Activated CD4-positive, alpha-beta T cell treated with anti-CD3 and anti-CD28 coated beads for 4 hours (primary cell): ENCODE measurements around the gene BOK.
"Not testable (repeated sequence)": the region's sequence is repeated elsewhere in the genome, so short reads cannot be mapped to it uniquely, and the experiment has no call there.

Experiments used
- DNase-seq, 2 donors: peaks; one replicate each; pipeline ENCODE4 v3.0.0-alpha.2; 2020

BOK gene

DNA sequence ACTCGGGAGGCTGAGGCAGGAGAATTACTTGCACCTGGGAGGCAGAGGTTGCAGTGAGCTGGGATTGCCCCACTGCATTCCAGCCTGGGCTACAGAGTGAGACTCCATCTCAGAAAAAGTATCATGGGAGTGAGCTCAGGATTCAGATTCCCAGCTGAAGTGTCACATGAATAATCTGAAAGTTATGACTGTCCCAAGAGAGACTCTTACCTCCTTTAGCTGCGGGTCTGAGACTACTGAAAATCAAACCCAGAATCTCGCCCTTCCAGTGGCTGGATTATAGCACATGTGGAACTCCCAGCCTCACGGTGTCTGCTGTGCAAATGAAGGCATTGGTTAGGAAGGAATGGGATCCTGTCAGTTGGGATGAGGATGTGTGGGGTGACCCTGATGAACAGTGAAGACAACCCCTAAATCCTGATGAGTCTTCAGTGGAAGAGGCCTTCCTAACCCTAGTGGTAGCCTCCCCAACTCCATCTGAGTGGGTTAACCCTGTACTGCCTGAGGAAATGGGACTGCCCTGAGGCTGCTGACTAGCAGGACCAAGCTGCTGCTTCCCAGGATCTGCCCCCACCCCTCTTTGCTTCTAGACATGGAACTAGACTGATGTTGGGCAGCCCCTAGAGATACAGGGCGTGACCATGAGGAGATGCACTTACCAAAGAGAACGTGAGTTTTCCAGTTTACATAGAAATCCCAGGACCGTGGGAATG lies 16.5 kb downstream of the BOK start:
- no peak for DNase-seq

GRCh38 chr2:241575624-241576292 lies 17.2 kb downstream of the BOK start:
- no peak for DNase-seq

DNA sequence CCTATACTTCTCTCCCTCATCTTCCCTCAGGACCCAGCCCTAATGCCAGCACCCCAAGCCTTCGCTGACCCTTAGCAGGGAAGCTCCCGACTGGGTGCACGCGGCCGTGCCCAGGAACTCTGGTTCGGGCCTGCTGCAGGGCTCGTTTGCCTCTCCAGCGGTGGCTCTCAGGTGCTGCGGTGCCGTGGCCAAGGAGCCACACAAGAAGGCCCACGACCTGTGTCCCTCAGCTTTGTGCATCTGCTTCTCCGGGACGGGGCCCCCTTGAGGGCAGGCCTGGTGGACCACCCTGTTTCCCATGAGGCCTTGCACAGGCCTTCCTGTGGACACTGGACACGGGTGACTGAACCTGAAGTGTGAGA lies 17.7 kb downstream of the BOK start:
- DNase-seq = no peak

GRCh38 chr2:241577413-241578122 lies 19.0 kb downstream of the BOK start:
- no peak for DNase-seq

- no peak for DNase-seq
Measured at GRCh38 chr2:241579281-241579680, 20.7 kb downstream of the BOK start.

GRCh38 chr2:241582328-241582727 lies 23.8 kb downstream of the BOK start:
- no peak for DNase-seq

DNA sequence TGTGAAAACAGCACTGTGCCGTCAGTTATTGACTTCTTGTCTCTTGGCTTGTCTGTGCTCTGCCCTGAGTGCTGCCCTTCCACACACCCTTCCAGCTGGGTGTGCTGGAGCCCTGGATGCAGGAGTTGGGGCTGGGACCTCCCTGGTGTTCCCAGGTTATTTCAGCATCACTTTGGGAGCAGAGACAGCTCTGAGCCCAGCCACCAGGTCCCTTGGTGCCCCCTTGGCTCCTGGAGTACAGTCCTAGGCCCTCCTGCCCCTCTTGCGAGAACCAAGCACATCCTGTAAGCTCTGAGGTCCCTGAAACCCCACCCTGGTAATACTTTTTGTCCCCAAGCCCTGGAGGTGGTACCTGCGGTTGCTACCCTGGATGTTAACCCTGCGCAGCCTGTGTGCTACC lies 24.3 kb downstream of the BOK start:
- DNase-seq = no peak

DNA sequence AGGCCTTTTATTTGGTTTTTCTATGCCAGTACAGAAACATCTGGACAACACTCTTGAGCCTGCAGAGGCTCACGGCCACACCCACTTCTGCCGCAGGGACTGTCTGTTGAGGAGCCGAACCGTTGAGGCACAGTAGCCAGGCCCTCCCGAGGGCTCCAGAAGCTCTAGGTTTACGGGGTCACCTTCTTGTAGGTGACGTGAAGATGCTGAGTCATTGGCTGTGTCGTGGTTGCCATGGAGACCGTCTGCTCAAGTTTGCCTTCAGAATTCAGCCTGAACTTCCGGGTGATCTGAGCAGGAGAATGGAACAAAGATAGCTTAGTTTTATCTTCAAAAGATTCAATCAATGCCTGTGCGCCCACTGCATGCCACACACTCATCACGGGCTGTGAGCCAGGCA lies 25.9 kb downstream of the BOK start:
- DNase-seq = no peak

- DNase-seq = no peak
Measured at GRCh38 chr2:241586564-241587264, 28.2 kb downstream of the BOK start.

- DNase-seq = not testable (repeated sequence)
Measured at GRCh38 chr2:241589863-241590262, 31.3 kb downstream of the BOK start.

DNA sequence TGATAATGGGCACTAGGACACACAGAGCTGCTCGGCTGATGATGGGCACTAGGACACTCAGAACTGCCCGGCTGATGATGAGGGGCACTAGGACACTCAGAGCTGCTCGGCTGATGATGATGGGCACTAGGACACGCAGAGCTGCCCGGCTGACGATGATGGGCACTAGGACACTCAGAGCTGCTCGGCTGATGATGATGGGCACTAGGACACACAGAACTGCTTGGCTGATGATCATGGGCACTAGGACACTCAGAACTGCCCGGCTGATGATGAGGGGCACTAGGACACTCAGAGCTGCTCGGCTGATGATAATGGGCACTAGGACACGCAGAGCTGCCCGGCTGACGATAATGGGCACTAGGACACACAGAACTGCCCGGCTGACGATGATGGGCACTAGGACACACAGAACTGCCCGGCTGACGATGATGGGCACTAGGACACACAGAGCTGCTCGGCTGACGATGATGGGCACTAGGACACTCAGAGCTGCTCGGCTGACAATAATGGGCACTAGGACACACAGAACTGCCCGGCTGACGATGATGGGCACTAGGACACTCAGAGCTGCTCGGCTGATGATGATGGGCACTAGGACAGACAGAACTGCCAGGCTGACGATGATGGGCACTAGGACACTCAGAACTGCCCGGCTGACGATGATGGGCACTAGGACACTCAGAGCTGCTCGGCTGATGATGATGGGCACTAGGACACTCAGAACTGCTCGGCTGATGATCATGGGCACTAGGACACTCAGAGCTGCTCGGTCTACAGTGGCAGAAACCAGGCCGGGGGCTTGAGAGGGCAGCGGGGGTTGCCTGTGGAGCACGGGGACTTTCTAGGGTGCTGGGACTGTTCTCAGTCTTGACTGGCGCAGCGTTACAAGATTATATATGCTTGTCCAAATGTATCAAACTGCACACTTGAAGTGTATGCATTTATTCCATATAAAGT lies 32.2 kb downstream of the BOK start:
- not testable (repeated sequence) for DNase-seq

DNA sequence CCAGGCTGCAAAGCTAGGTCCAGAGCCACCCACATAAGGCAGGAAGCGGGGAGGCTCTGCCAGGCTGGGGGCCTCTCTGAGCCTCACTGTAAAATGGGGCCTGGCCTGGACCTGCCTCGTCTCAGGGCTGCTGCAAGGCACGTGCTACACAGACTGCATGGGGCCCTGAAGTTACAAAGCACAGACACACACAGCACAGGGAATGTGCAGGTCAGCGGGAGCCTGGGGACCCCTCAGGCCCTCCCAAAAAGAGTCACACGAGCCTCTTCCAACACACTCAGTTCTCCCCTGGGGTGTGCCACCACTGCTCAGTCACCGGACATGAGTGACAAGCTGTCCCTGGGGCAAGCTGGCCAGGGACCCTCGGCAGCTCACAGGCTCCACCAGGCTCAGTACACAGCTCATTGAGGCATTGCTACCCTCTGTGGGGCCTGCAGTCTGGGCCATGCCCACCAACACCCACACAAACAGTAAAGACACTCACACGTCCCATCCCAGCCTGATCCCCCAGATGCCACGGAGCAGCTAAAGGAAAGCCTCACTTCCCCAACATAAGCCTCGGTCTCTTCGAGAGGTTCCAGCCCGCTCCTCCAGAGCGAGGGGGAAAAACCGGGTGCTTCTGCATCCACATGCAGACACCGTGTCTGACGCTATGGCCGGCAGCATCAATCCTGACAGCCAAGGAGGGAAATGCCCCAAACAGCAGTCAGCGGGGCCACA lies 33.7 kb downstream of the BOK start:
- no peak for DNase-seq

DNA sequence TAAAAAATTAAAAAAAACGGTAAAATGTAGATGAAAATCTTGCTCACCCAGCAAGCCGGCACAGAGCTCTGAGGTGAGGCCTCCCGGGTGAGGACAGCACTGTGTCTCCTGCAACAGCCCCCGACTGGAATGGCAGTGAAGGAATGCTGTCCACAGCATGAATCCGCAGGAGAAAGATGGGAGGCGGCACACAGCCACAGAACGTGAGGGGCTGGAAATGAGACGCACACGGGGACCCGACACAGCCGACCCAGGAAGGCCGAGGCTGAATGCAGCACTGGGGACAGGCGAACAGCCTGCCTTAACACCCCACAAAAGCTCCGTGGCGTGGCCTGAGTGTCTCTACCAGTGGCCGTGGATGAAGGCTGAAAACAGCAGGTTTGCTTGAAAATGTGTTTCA lies 34.7 kb downstream of the BOK start:
- no peak for DNase-seq

DNA sequence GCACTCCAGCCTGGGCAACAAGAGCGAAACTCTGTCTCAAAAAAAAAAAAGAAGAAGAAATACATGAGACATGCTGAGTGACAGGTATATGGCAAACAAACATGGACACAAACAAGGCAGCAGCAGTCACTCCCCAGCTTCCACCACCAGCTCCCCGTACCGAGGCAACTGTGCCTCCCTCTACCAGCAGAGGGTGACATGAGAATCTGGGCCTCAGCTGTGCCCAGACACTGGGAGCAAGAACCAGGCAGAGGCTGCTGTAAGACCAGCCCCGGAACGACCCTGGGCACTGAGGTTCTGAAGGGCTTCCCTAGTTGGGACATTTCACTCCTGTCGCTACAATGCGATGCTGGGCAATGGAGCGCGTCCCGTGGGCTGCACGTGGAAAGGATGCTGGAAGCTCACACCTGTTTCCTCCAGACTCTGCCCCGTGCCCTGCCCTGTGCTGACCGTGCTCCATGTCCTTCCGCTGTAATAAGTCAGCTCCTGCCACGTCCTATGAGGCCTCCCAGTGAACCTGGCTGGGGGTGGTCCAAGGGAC lies 37.1 kb downstream of the BOK start:
- DNase-seq = no peak

- DNase-seq = no peak
Measured at GRCh38 chr2:241597561-241597960, 39.0 kb downstream of the BOK start.

- no peak for DNase-seq
Measured at GRCh38 chr2:241598061-241598460, 39.5 kb downstream of the BOK start.

GRCh38 chr2:241598487-241598886 lies 39.9 kb downstream of the BOK start:
- DNase-seq = no peak

GRCh38 chr2:241599615-241600014 lies 41.1 kb downstream of the BOK start:
- DNase-seq = no peak

GRCh38 chr2:241601841-241602240 lies 43.3 kb downstream of the BOK start:
- no peak for DNase-seq

DNA sequence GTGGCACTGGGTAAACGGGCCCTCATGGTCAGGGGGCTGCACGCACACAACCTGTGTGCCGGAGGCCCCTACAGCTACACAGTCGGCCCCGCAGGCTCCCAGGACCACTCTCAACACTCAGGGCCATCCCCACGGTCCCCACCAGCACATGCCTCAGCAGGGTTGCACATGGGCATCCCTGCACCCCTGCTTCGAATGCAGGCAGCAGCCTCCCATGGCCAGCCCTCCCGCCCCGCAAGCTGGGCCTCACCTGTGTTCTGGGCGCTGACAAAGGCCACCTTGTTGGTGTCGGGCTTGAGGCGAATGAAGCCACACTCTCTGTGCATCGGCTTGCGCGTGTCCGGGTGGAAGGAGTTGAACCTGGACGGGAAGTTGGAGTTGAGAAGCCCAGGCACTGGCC lies 44.2 kb downstream of the BOK start:
- no peak for DNase-seq

DNA sequence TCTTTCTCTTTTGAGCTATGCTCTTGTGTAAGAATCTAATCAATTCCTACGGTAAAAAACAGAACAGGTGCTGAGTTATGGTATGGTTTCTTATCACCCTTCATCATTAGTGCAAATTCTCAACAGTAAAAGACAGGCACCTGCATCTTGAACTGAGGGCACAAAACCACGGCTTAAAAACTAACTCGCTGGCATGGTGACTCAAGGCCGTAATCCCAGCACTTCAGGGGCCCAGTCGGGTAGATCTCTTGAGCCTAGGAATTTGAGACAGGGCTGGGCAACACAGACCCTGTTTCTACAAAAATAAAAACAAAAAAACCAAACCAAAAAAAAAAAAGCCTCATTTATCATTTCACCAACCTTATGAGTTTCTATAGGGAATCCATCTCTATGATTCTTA lies 45.1 kb downstream of the BOK start:
- DNase-seq = no peak
